Gastroesophageal sphincter (tissue), 3 donors: ENCODE results near the gene CAMKMT.

Source experiments
- EP300 ChIP-seq: sonication (generic); formaldehyde crosslinking; IDR thresholded peaks from one replicate; pipeline ENCODE4 v1.6.1; 2017; ENCODE audit warnings: antibody characterized with exemption, mild to moderate bottlenecking
- POLR2A ChIP-seq, 2 donors: fragments of 450-650 bp; IDR thresholded peaks; one replicate each; pipeline ENCODE4 v1.6.1; 2017; ENCODE audit warnings: antibody characterized with exemption in 2 of 2, mild to moderate bottlenecking in 2 of 2, moderate library complexity in 1 of 2
- POLR2AphosphoS5 ChIP-seq: sonication (generic); formaldehyde crosslinking; IDR thresholded peaks from one replicate; pipeline ENCODE4 v1.6.1; 2017; ENCODE audit warnings: antibody characterized with exemption
- TF ChIP-seq, protein P1 (sequence below), 4 experiments: fragments of 200-600 bp in 2 of 4; fragments of 450-650 bp in 2 of 4; sonication (generic) in 1 of 4; IDR thresholded peaks; one replicate each; pipeline ENCODE4 v1.5.1; 2017 to 2019; ENCODE audit warnings: antibody characterized with exemption in 4 of 4, mild to moderate bottlenecking in 2 of 4, moderate library complexity in 2 of 4

DNA sequence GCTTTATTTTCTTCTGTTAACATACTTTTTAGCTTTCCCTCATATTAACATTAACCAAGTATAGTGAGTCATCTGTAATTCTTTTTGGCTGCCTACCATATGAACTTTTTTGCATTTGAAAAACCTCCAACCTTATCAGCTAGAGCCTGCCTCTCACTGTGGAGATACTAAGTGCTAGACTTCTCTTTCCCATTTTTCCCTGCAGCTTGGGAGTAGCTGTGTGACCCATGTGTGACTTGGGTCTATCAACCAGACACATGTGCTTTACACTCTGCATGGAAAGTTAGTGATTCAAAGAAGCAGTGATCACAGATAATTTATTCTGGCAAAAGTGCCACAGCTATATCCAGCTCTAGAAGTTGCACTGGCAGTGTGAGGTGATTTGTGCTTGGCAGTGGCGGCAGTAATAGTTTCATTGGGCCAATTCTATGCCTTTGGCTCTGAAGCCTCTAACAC is 36.7 kb upstream of the CAMKMT start:
- TF ChIP-seq, protein P1, sequence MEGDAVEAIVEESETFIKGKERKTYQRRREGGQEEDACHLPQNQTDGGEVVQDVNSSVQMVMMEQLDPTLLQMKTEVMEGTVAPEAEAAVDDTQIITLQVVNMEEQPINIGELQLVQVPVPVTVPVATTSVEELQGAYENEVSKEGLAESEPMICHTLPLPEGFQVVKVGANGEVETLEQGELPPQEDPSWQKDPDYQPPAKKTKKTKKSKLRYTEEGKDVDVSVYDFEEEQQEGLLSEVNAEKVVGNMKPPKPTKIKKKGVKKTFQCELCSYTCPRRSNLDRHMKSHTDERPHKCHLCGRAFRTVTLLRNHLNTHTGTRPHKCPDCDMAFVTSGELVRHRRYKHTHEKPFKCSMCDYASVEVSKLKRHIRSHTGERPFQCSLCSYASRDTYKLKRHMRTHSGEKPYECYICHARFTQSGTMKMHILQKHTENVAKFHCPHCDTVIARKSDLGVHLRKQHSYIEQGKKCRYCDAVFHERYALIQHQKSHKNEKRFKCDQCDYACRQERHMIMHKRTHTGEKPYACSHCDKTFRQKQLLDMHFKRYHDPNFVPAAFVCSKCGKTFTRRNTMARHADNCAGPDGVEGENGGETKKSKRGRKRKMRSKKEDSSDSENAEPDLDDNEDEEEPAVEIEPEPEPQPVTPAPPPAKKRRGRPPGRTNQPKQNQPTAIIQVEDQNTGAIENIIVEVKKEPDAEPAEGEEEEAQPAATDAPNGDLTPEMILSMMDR (IDR thresholded peaks at IDR 0.05), result no peak
- TF ChIP-seq POLR2AphosphoS5 (no peak), POLR2A (IDR thresholded peaks at IDR 0.05) (no peak), EP300 (no peak)
